ENCODE results near the gene NEMP2.

NEMP2 gene

DNA sequence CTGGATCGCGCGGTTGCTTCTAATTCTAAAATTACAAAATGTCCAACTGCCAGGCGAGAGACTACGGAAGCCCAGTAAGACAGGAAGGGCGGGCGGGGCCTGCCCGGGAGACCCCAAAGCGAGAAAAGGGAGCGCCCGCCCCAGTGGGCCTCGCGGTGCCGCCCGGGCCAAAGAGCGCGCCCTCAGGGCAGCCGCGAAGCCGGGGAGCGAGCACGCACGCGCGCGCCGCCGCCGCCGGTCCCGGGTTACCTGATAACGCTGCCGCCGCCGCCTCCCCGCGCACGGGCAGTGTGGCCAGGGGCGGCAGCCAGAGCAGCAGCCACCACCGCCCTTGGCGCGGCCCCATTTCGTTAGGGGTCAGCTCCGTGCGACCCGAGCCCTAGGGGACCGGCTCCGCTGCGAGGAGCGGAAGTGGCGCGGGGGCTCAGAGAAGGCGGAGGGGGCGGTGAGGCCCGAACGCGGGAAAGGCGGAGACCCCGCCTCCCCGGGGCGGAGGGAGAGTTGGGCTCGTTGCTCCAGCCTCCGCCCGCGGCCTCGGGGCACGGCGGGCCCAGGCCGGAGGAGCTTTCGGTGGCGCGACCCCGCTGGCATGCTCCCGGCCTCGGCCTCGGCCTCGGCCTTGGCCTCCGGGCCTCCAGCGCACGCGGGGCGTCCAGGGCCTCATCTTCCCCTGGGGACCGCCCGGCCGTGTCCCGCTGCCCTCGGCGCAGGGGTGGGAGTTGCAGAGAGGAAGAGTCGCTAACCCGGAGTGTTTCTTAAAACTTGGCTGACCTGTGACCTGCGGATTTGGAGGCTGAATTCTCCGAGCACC is at the start of gene NEMP2:
Gene NEMP2 (minus strand): TSS at position 413 of the 811 bp plus-strand sequence. CDS start 67 bp downstream, at position 346.
- no peak for DNase-seq (ENCODE audit: low read depth in 2 of 2)

DNA sequence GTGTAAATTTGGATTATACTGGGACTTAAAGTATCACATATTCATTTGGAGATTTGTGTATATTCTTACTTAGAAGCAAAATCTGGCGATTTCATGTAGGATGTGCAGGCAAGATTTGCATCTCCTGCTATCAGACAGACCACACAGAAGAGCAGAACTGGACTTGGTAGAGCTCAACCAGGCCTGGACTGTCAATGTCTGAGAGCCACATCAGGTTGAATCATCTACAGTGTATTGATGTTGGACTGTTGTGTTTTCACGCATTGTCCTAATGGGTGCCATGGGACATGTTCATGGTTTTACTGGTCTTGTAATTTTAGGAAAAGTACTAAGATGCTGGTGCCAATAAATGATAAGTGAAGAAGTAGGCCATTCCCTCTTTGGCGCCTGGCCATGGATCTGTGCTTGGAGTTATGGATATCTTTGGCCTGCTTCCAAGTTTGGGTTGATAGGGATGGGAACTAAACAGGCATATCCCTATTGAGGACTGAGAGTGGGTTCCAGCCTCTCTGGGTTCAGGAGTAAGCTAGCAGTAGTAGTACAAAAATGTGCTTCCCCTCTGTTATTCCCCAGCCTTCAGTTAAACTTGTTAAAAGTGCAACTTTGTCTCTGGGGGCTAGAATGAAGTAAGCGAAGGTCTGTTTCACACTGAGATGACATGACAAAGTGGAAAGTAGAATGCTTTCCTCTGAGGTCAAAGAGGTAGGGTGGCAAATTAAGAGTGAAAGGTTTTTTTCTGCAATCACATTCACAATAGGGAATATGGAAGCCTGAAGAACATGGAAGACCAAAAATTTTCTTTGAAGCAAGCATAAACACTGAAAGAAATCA is 49.2 kb upstream of the NEMP2 start:
- no peak for DNase-seq (ENCODE audit: low read depth in 2 of 2)

GRCh38 chr2:190582736-190583506 is 48.4 kb upstream of the NEMP2 start:
- no peak for DNase-seq (ENCODE audit: low read depth in 2 of 2)

DNA sequence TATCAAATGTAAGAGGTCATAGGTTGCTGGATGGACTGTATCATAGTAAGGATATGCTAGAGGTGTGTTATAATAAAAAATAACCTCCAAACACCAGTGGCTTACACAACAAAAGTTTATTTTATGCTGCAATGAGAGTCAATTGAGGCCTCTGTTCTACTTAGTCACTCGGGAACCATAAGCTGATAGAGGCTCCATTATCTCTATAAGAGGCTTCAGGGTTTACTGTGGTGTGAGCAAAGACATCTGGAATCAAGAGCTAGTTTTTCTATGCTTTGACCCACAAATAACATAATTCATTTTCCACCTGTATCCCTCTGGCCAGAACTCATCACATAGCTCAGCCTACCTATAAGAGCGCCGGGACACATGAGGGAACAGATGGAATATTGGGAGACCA is 47.5 kb upstream of the NEMP2 start:
- DNase-seq (ENCODE audit: low read depth in 2 of 2), result no peak

DNA sequence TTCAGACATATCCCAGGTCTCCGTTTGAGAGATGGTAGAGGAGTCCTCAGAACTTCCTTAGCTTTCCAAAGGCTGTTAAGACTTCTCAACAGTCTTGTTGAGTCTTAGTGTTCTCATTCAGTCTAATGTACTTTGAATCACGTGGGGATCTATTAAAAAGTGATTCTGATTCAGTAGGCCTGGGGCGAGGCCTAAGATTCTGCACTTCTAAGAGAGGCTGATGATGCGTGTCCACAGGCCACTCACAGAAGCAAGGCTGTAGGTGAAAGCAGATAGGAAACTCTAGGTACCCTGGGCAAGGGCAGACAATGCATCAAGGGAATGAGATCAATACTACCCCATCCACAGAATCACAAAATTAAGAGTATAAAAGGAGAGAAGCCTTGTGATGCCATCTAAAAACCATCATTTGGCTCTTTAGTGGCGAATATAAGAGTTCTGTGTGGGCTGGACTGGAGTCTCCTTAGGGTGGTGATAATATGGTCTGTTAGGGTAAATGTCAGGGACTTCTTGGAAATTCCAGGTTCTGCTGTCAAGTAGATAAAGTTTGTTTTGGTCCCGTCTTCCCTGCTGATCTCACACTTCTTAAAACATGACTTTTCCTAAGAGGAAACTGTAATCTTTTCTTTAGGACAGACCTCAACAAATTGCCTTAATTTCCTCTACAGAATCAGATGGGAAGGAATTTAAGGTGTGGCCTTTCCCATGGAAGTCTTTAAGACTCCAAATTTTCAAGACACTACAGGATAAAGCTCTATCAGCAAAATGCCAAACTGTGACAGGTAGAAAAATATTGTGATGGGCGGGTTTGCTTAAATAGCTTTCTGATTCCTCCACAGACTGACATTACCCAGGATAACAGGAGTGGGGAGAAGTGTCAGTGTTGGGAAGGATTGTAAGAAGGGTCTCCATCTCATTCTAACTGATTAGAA is 45.7 kb upstream of the NEMP2 start:
- DNase-seq (ENCODE audit: low read depth in 2 of 2), result no peak

- no peak for DNase-seq (ENCODE audit: low read depth in 2 of 2)
Measured at GRCh38 chr2:190579058-190579410, 44.5 kb upstream of the NEMP2 start.

GRCh38 chr2:190578158-190579057 is 43.9 kb upstream of the NEMP2 start:
- DNase-seq (ENCODE audit: low read depth in 2 of 2), result no peak

- DNase-seq (ENCODE audit: low read depth in 2 of 2), result no peak
Measured at GRCh38 chr2:190576573-190576972, 42.1 kb upstream of the NEMP2 start.

- DNase-seq (ENCODE audit: low read depth in 2 of 2), result no peak
Measured at GRCh38 chr2:190575263-190575662, 40.7 kb upstream of the NEMP2 start.

DNA sequence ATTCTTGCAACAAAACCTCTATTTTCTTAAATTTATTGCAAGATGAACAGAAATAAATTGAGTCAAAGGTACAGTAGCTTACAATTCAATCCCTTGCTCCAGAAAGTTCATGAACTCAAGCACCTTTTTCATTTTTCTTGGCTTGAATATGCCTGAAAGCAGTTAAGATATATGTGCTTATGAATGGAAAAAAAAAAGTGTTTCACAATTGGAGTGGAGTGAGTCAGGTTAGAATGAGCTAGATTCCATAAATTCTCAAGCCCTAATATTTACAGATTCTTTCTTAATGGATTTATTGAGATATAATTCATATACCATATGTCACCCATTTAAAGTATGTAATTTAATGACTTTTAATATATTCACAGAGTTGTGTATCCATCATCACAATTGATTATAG is 39.6 kb upstream of the NEMP2 start:
- DNase-seq (ENCODE audit: low read depth in 2 of 2), result peak; percentile 36 to 44

DNA sequence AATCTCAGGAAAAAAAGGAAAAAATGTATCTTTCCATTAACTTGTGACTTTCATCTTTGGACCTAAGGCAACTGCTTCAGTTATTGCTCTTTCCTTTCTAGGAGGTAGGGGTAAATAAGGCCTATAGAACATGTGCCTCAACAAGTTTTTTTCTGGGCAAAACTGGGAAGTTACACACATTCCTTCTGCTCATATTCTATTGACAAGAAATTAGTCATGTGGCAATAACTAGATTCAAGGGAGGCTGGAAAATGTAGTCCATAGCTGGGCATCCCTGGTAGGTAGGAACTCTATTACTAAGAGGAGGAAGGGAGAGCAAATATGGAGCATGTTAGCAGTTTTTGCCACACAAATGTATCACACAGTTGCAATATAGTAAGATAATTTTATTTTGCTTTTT is 37.7 kb upstream of the NEMP2 start:
- no peak for DNase-seq (ENCODE audit: low read depth in 2 of 2)

GRCh38 chr2:190571686-190572085 is 37.2 kb upstream of the NEMP2 start:
- no peak for DNase-seq (ENCODE audit: low read depth in 2 of 2)

DNA sequence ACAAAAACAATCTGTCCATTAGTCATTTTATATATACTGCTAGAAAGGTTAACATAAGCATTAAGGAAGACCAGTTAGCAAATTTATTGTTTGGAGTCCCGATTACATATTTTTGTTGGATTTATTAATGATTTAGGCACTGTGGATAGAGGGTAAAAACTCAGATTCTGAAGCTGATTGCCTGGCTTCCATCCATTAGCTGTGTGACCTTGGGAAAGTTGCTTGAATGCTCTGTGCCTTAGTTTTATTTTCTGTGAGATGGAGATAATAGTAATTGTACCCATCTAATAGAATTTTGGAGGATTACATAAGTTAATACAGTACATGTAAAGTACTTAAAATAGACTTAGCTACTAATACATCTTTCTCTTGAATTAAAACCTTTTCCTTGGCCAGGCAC is 36.3 kb upstream of the NEMP2 start:
- no peak for DNase-seq (ENCODE audit: low read depth in 2 of 2)

DNA sequence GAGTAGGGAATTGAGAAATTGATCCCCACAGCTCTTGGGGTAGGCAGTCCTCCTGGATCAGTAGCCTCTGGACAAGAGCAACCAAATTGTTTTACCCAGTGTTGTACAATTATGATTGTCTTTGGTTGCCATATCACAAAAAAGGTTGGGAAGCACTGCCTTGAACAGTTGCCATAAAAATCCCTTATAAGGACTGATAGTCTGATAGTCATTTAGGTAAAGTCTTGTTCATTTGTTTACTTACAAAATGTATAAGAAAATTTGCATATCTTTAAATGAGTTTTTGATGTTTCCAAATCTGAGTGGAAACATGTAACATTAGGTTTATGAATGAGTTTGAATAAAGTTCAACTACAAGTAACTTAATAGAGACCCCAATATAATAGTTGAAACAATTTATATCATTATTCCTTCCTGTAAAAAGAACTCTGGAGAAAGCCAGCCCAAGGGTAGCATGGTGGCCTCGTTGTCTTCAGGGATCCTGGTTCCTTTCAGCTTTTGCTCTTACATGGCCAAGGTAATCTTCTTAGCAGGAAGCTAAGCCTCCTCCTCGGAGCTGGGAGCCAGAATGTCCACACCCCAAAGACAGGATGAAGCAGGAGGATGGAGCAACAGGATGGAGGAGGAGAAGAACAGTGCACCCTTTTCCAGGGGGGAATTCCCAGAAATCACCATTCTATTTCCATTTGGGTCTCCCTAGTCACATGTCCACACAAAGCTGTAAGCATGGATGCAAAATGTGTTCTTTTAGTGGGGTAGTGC is 35.7 kb upstream of the NEMP2 start:
- DNase-seq (ENCODE audit: low read depth in 2 of 2), result no peak

- DNase-seq (ENCODE audit: low read depth in 2 of 2), result no peak
Measured at GRCh38 chr2:190564838-190565237, 30.3 kb upstream of the NEMP2 start.

DNA sequence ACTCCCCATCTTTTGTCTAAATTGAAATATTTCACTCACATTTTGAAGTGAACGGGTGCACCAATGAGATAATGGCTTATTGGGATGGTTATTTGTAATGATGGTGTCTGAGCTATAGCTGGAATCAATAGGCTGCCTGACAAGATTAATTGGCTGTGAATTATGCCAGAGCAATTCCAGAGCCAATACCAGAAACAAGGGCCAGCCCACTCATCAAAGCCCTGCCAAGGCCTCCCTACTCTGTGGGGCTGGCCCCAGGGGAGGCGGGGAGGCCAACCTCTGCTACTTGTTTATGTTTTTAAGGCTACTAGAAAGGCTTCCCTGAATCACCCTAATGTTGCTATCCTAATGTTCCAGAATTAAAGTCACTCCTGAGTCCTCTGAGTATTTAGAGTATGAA is 29.1 kb upstream of the NEMP2 start:
- DNase-seq (ENCODE audit: low read depth in 2 of 2), result no peak

GRCh38 chr2:190563109-190563508 is 28.6 kb upstream of the NEMP2 start:
- DNase-seq (ENCODE audit: low read depth in 2 of 2), result no peak

- no peak for DNase-seq (ENCODE audit: low read depth in 2 of 2)
Measured at GRCh38 chr2:190562121-190562520, 27.6 kb upstream of the NEMP2 start.

DNA sequence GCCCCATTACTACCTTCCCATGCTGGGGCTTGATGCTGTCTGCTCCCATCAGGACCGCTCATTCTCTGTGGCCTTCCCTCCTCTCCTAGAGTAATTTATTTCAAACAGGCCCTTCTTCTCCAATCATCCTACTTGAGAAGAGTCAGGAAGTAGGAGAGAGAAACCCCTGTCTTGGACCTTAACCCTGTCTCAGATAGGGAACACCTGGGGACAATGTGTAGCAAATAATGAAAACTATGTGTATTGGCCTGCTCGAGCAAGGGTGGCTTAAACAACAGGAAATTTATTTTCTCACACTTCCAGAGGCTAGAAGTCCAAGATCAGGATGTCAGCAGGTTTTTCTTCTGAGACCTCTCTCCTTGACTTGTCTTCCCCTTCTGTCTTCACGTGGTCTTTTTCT is 26.6 kb upstream of the NEMP2 start:
- DNase-seq (ENCODE audit: low read depth in 2 of 2), result no peak

Measured in fibroblast of skin of left biceps (primary cell).